ENCODE data around the gene DUS1L. TPM values are rescaled to one million over a fixed set of nuclear protein-coding genes. Genes with fewer than 3 reads are reported as not detected.

Gene DUS1L
- total and polyA plus RNA-seq, 2 experiments from 2014 or later = 66.0 to 122 TPM

DNA sequence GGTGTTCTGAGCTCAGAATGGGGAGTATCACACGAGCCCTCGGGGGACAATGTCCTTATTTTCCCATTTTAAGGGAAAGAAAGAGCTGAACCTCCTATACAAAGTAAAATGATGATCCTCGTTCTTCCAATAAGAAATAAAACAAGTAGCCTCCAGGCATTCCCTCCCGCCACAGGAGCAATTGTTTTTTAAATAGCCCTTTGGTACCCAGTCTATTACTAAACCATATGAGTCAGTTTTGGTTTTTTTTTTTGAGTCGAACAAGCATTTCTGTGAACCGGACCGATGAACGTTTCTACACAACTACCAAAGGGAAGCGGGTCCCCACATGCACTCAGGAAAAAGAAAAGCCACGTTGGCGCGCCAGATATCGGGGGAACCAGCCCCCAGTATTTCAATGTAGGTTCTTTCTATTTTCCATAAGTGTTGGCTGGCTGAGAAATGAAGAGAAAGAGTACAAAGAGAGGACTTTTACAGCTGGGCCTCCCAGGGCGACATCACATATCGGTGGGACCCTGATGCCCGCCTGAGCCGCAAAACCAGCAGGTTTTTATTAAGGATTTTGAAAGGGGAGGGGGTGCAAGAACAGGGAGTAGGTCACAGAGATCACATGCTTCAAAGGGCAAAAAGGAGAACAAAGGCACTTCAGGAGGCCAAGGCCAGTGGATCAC, 24.3 kb downstream of the DUS1L start (continued):
- TF ChIP-seq ZNF462 (CRISPR knock-in tag; IDR thresholded peaks at IDR 0.05) (no peak), CREB1 (CRISPR knock-in tag; IDR thresholded peaks at IDR 0.05; ENCODE audit: low read depth) (no peak), EZH2 (IDR thresholded peaks at IDR 0.05; ENCODE audit: low read depth, unreplicated experiment) (no peak), JUNB (IDR thresholded peaks at IDR 0.05; ENCODE audit: unreplicated experiment) (no peak), ZNF114 (CRISPR knock-in tag; IDR thresholded peaks at IDR 0.05) (no peak), EZH2phosphoT487 (IDR thresholded peaks at IDR 0.05; ENCODE audit: unreplicated experiment) (no peak), STAT1 (IDR thresholded peaks at IDR 0.05; ENCODE audit: unreplicated experiment) (no peak), ZNF331 (CRISPR knock-in tag; IDR thresholded peaks at IDR 0.05; ENCODE audit: low read depth) (no peak)
- TF ChIP-seq, protein P1, sequence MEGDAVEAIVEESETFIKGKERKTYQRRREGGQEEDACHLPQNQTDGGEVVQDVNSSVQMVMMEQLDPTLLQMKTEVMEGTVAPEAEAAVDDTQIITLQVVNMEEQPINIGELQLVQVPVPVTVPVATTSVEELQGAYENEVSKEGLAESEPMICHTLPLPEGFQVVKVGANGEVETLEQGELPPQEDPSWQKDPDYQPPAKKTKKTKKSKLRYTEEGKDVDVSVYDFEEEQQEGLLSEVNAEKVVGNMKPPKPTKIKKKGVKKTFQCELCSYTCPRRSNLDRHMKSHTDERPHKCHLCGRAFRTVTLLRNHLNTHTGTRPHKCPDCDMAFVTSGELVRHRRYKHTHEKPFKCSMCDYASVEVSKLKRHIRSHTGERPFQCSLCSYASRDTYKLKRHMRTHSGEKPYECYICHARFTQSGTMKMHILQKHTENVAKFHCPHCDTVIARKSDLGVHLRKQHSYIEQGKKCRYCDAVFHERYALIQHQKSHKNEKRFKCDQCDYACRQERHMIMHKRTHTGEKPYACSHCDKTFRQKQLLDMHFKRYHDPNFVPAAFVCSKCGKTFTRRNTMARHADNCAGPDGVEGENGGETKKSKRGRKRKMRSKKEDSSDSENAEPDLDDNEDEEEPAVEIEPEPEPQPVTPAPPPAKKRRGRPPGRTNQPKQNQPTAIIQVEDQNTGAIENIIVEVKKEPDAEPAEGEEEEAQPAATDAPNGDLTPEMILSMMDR (conservative IDR thresholded peaks at IDR 0.05; ENCODE audit: low read depth in 2 of 2) = no peak

All from GM23338 (cell line).